Glomerular visceral epithelial cell (primary cell): ENCODE results near the gene NCKAP5.
A peak's percentile ranks its signal among the peaks of the same experiment; 100 is the strongest.

Experiments
- DNase-seq: peaks from one replicate; pipeline ENCODE4 v3.0.0-alpha.2; 2016; ENCODE audit errors: extremely low spot score

The NCKAP5 gene

DNA sequence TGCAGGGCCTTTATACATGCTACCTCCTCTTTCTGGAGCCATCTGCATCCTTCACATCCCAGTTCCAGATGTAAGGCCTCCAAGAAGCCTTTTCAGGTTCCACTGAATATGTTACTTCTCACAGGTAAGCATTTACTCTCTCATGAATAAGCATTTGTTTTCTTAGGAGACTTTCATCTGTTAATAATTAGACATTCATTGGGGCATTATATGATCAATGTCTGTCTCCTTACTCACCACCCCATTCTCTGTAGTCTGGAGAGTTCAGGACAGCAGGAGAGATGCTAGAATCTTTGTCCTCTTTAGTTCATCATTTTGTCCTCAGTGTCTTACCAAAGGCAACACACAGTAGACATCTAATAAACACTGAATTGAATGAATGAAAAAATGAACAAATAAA lies 185.7 kb downstream of the NCKAP5 start:
- no peak for DNase-seq

DNA sequence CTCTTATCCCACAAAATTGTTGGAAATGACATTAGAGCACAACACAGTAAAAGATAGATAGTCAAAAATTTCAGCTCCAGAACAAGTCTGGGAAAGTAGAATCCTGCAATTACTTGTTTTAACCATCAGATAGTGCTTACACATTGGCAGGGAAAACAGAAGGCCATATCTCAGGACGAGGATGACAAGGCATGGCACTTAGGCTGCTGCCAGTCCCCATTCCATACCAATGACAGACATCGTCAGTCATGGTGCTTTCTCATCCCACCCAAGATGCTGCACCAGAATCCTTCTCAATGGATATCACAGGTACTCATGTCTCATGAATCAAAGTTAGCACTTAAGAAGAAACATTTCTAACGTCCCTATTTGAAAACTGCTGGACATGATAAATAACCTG lies 187.3 kb downstream of the NCKAP5 start:
- DNase-seq, result no peak

DNA sequence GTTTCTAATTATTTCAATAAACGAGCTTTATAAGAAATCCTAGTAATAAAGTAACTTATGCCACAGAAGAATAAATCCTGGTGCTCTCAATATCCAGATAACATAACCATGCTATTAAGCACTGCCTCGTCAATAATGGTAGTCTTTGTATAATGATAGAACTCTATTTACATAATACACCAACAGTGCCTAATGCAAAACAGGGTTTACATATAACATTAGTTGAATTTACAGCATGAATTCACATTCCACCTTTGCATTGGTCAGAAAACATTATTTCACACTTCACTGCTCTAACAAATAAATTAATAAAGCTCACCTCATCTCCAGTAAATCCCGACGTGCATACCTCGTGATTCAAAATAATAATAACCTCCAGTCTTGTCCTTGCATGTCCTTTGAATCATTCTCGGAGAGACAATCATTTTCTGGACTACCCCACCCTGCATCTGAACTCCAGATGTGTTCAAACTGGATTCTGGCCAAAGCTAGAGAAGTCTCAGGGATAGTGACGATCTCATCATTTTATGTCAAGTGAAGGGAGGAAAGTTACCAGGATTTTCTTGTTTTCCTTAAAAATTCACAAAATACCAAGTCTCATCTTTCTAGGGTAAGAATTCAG lies 189.2 kb downstream of the NCKAP5 start:
- no peak for DNase-seq

DNA sequence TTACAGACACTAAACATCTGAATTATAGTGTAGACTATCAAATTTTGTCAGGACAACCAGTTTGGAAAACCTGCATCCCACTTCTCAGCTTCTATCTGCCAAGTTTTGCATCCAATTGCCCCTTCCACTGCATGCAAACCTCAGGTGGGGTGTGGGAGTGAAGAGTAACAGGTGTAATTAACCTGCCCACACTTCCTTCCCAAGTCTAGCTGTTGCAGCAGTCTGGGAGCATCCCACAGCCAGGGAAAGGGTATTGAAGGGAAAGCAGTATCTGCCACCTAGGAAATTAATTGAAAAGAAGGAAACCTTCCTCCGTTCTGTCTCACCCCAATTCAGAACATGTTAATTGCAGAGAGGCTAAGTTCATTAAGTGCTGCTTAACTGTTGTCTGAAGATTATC lies 189.9 kb downstream of the NCKAP5 start:
- no peak for DNase-seq

DNA sequence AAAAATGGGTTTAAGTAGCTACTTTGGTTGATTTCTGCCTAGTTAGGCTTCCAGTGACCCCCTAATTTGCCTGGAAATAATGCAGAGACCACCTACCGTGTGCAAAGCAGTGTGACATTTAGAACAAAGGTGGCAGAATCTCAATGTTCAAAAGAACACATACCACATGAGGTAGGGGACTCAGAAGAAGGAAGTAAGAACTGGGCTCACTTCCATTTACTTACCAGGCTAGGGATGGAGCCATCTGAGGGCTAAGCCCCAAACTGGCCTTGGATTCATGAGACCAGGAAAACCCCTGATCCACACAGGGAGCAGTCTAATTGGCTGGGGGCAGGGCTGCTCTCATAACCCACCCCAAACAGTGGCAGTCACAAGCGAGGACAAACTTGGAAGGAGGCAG lies 190.7 kb downstream of the NCKAP5 start:
- DNase-seq, result no peak

DNA sequence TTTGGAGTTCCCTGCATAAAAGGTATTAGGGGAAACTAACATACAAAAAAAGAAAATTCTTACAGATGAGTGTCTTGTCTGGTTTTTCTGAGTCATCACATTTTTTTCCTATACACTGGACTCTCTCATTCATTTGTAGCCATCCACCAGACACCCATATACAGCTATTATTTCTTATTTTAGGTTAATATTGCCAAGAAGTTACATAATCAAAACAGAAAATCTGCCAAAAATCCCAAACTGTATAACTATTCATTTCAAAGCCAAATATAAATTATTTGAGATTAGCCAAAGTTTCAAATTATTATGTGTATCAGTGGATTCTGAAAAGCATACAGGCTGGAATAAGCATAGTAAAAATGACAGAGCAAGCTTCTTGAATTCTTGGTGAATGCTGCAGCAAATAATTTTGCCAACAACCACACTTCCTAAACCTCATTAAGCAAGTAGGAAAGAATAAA lies 191.2 kb downstream of the NCKAP5 start:
- peak; percentile 23 for DNase-seq

GRCh38 chr2:133374781-133375180 lies 193.5 kb downstream of the NCKAP5 start:
- no peak for DNase-seq

- DNase-seq, result no peak
Observed at GRCh38 chr2:133371286-133371685, 197.0 kb downstream of the NCKAP5 start.

- DNase-seq, result peak; percentile 15
Observed at GRCh38 chr2:133369901-133370658, 198.2 kb downstream of the NCKAP5 start.

GRCh38 chr2:133365117-133365516 lies 203.1 kb downstream of the NCKAP5 start:
- no peak for DNase-seq

- DNase-seq, result no peak
Observed at GRCh38 chr2:133364636-133365035, 203.6 kb downstream of the NCKAP5 start.

DNA sequence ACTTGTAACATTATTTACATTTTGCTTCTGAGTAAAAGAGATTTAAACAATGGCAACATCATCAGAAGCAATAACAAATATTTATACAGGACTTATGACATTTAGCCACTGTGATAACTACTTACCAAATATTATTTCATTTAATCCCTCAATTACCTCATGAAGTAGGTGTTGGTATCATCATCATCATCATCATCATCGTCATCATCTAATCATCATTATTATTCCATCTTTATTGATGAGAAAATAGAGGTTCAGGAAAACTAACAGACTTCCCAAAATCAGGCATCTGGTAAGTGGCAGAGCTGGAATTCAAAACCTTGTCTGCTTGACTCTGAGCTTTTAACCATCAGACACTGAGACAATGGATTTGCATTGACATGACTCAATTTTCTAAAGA lies 204.4 kb downstream of the NCKAP5 start:
- DNase-seq, result no peak

- no peak for DNase-seq
Observed at GRCh38 chr2:133362061-133362476, 206.2 kb downstream of the NCKAP5 start.

GRCh38 chr2:133360882-133361281 lies 207.4 kb downstream of the NCKAP5 start:
- DNase-seq, result no peak

- DNase-seq, result no peak
Observed at GRCh38 chr2:133360190-133360589, 208.1 kb downstream of the NCKAP5 start.

DNA sequence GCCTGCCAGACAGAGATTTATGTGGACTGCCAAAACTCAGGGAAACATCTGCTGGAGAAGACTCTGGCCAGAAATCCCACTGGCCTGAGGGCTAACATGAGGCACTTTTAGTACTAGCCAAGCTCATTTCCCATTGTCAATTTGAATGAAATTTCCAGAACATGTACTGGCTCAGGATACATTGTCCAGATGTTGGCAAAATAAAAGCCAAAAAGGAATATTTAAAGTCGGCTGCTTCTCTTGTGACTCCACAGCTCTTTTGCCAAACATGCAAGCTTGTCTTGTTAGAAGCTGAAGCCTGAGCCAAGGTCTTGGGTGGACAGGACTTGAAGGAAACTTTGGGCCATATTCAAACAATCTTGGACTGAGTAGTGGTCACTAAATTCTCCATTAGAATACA lies 215.5 kb downstream of the NCKAP5 start:
- DNase-seq, result no peak

- DNase-seq, result peak; percentile 46
Observed at GRCh38 chr2:133346654-133347053, 221.6 kb downstream of the NCKAP5 start.

GRCh38 chr2:133345638-133346037 lies 222.6 kb downstream of the NCKAP5 start:
- DNase-seq, result no peak

GRCh38 chr2:133344849-133345248 lies 223.4 kb downstream of the NCKAP5 start:
- no peak for DNase-seq

DNA sequence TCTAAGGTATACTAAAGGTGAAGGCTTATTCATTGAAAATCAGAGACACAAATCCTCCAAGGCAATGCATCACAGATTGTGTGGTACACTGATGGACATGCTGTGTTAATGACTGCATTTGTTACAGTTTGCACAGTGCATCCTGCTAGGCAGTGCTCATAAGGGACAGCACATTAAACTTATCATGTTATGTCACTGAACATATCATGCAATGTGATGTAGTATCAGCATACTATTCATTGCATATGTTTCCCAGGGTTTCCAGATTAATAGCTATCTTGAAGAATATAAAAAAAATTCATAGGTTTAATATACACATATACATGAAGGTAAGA lies 225.3 kb downstream of the NCKAP5 start:
- DNase-seq, result no peak

GRCh38 chr2:133342286-133343017 lies 225.8 kb downstream of the NCKAP5 start:
- no peak for DNase-seq

DNA sequence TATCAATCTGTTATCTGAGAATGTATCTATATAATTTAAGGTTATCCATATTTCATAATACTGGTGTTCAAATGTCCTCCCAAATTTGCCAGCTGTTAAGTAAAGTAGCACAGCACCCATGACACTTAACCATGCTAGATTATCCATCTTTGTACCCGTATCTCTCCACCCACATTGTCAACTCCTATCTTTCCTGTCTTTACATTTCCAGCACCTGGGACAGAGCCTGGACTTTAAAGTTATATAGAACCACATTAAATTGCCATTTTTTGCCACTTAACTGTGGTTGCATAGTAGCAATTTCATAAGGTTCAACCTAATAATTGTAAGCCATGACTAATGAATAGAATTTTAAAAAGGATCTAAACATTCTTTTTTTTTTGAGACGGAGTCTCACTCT lies 226.7 kb downstream of the NCKAP5 start:
- no peak for DNase-seq

DNA sequence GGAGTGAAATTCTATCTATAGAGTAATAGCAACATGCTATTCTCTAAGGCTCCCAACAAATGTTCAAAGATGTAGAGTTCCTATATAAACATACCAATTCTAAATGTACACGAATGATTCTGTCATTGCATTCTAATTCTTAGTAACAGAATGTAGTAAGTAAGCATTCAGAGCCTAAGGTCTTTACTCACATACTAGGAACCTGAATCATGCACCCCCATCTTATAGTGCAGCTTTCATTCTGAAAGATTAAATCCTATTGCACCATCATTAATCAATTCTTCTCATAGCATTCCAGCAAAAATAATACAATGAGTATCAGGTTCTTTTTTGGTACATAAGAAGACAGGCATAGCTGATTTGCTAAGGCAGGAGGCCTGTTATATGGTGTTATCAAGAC lies 230.0 kb downstream of the NCKAP5 start:
- DNase-seq, result no peak
